Spleen (tissue), 11 donors: Measurements from ENCODE around the gene DIP2C. TPM values are rescaled to one million over a fixed set of nuclear protein-coding genes. Genes with fewer than 3 reads are reported as not detected.

ENCODE experiments used
- DNase-seq: peaks from one replicate; pipeline ENCODE4 v3.0.0-alpha.2; 2020
- H3K27ac ChIP-seq, 8 donors: fragments of 200-600 bp; sonication (generic) in 7 of 8; 1 replicate in 4 of 8; 2 replicates in 4 of 8; pipeline versions ENCODE4 v1.5.0 to v1.8.0; 2016 to 2021; ENCODE audit warnings: inconsistent platforms in 4 of 8, mild to moderate bottlenecking in 4 of 8, moderate library complexity in 1 of 8
- H3K27me3 ChIP-seq, 7 donors: fragments of 200-600 bp; sonication (generic) in 6 of 7; replicated peaks in 1 of 7; 1 replicate in 4 of 7; 2 replicates in 3 of 7; pipeline versions ENCODE4 v1.5.0 to v1.8.0; 2016 to 2021; ENCODE audit warnings: inconsistent platforms in 3 of 7, mild to moderate bottlenecking in 1 of 7
- H3K36me3 ChIP-seq, 6 donors: fragments of 200-600 bp; sonication (generic) in 5 of 6; 1 replicate in 4 of 6; 2 replicates in 2 of 6; pipeline versions ENCODE4 v1.5.0 to v1.8.0; 2016 to 2021; ENCODE audit warnings: inconsistent platforms in 2 of 6
- H3K4me1 ChIP-seq, 6 donors: fragments of 200-600 bp; sonication (generic) in 5 of 6; 1 replicate in 3 of 6; 2 replicates in 3 of 6; pipeline versions ENCODE4 v1.5.0 to v1.8.0; 2016 to 2021; ENCODE audit warnings: inconsistent platforms in 3 of 6
- H3K4me3 ChIP-seq, 8 donors: fragments of 200-600 bp; sonication (generic) in 7 of 8; 1 replicate in 4 of 8; 2 replicates in 4 of 8; pipeline versions ENCODE4 v1.5.0 to v1.8.0; 2016 to 2021; ENCODE audit warnings: inconsistent platforms in 4 of 8, mild to moderate bottlenecking in 4 of 8, moderate library complexity in 2 of 8
- H3K9me3 ChIP-seq, 8 donors: fragments of 200-600 bp; sonication (generic) in 7 of 8; 1 replicate in 4 of 8; 2 replicates in 4 of 8; pipeline versions ENCODE4 v1.5.0 to v1.8.0; 2016 to 2021; ENCODE audit warnings: inconsistent platforms in 4 of 8
- CTCF ChIP-seq, 11 experiments: fragments of 200-600 bp in 7 of 11; fragments of 450-650 bp in 4 of 11; sonication (generic) in 4 of 11; IDR thresholded peaks in 8 of 11; conservative IDR thresholded peaks in 3 of 11; 1 replicate in 7 of 11; 2 replicates in 4 of 11; pipeline versions ENCODE4 v1.4.0 to v1.8.0; 2016 to 2021; ENCODE audit warnings: antibody characterized with exemption in 11 of 11, inconsistent platforms in 4 of 11, mild to moderate bottlenecking in 1 of 11
- POLR2A ChIP-seq, 3 donors: fragments of 450-650 bp; IDR thresholded peaks; one replicate each; pipeline ENCODE4 v1.5.1; 2017; ENCODE audit warnings: antibody characterized with exemption in 3 of 3, mild to moderate bottlenecking in 1 of 3
- POLR2AphosphoS5 ChIP-seq, 3 donors: sonication (generic); formaldehyde crosslinking; IDR thresholded peaks; one replicate each; pipeline ENCODE4 v1.5.1; 2017; ENCODE audit warnings: antibody characterized with exemption in 3 of 3
- WGBS, 5 donors: extraction: QIAGEN DNeasy Blood & Tissue Kit in 3 of 5; methylation state at CpG; one replicate each; pipeline versions ENCODE4 v1.1.5 to v1.1.7; 2013 to 2018; 5-methylcytosine and 5-hydroxymethylcytosine counted together
- intact Hi-C: fragments of 100-400 bp; cut with DNase I; formaldehyde crosslinking; loops from one replicate; pipeline ENCODE4 v1.15.0; 2023; ENCODE audit warnings: low total_unique reads
- polyA plus RNA-seq, 3 donors: library from polyadenylated mRNA; stranded (reverse); fragments of 200-250 nt; gene quantifications; one replicate each; pipeline ENCODE4 v1.2.1, GENCODE V29; 2013
- total RNA-seq, 7 donors: library from RNA; depleted of rRNA in 3 of 7; stranded (reverse); fragments of >200 nt in 3 of 7; fragmentation: NEBNext Ultra II Directional in 4 of 7; extraction: Animal tissue kit (Norgen Biotek cat#: 25700) in 4 of 7; gene quantifications; one replicate each; pipeline versions ENCODE4 v1.1.0 to v1.2.1, GENCODE V29; 2016 to 2021
- donor health status: healthy with polysubstance abuse.
- donor health status: DM: no; HTN: no; CAD: no; lungs with moderate emphysema.
- donor health status: DM: no; HTN: no; CAD: no.
- donor health status: Bipolar disorder and iron deficiency.
- donor health status: healthy.
- donor health status: DM: no; HTN: no; CAD: no.
- donor health status: DM: yes; HTN: yes; CAD: no.

The DIP2C gene
- total and polyA plus RNA-seq, 10 donors: 2.2 to 13.1 (median 9.0) TPM

GRCh38 chr10:641149-642010, 48.1 kb downstream of the DIP2C start:
- H3K9me3 ChIP-seq: peaks cover 0 to 15% (median 13%) of the 10 kb centered on the region in 8 donors
- no peak overlapping the region for H3K27ac ChIP-seq
- intact Hi-C loops: no loop called here
- 85 to 94% (median 88%) methylated on average over 21 of the region's 21 CpGs for WGBS, 5 donors
- TF ChIP-seq CTCF (IDR thresholded peaks at IDR 0.05 in 8 of 11, conservative IDR thresholded peaks at IDR 0.05 in 3 of 11) (no peak), POLR2AphosphoS5 (IDR thresholded peaks at IDR 0.05) (no peak), POLR2A (IDR thresholded peaks at IDR 0.05) (no peak)
- DNase-seq: peak; percentile 48
- no peaks in the 10 kb centered on the region for H3K4me1 ChIP-seq
- H3K4me3 ChIP-seq: no peak overlapping the region
- H3K36me3 ChIP-seq: no peaks in the 10 kb centered on the region
- H3K27me3 ChIP-seq: peaks cover 0 to 19% (median 0%) of the 10 kb centered on the region in 7 donors

- Histone ChIP-seq H3K36me3 (no peaks in the 10 kb centered on the region), H3K27me3 (peaks cover 0 to 26% (median 4%) of the 10 kb centered on the region in 7 donors), H3K9me3 (peaks cover 0 to 15% (median 13%) of the 10 kb centered on the region in 8 donors), H3K27ac (no peak overlapping the region), H3K4me3 (no peak overlapping the region), H3K4me1 (no peaks in the 10 kb centered on the region)
- 88 to 93% (median 92%) methylated on average over 26 to 27 of the region's 27 CpGs for WGBS, 5 donors
- TF ChIP-seq POLR2AphosphoS5 (IDR thresholded peaks at IDR 0.05): no peak
- no peak for TF ChIP-seq POLR2A (IDR thresholded peaks at IDR 0.05)
- TF ChIP-seq CTCF (IDR thresholded peaks at IDR 0.05 in 8 of 11, conservative IDR thresholded peaks at IDR 0.05 in 3 of 11): no peak
- DNase-seq: no peak
- intact Hi-C loops: no loop called here
Measured at GRCh38 chr10:640673-641045, 48.8 kb downstream of the DIP2C start.

- 92 to 95% (median 93%) methylated on average over 63 to 64 of the region's 64 CpGs for WGBS, 5 donors
- peaks cover 0 to 11% (median 8%) of the 10 kb centered on the region in 8 donors for H3K9me3 ChIP-seq
- H3K4me1 ChIP-seq: no peaks in the 10 kb centered on the region
- H3K27ac ChIP-seq: no peak overlapping the region
- H3K27me3 ChIP-seq: peaks cover 0 to 32% (median 8%) of the 10 kb centered on the region in 7 donors
- intact Hi-C loops: no loop called here
- H3K36me3 ChIP-seq: no peaks in the 10 kb centered on the region
- TF ChIP-seq CTCF (IDR thresholded peaks at IDR 0.05 in 8 of 11, conservative IDR thresholded peaks at IDR 0.05 in 3 of 11): no peak
- TF ChIP-seq POLR2AphosphoS5 (IDR thresholded peaks at IDR 0.05): no peak
- no peak for TF ChIP-seq POLR2A (IDR thresholded peaks at IDR 0.05)
- no peak overlapping the region for H3K4me3 ChIP-seq
- DNase-seq: peak; percentile 51
Measured at GRCh38 chr10:639751-640672, 49.5 kb downstream of the DIP2C start.
